Epithelial cell of umbilical artery (primary cell): ENCODE measurements around the gene DDX28. TPM values are rescaled to one million over a fixed set of nuclear protein-coding genes. Genes with fewer than 3 reads are reported as not detected.

ENCODE experiments used
- total RNA-seq: library from RNA; depleted of rRNA; stranded (reverse); fragments of >200 nt; gene quantifications from 2 replicates; pipeline ENCODE4 v1.2.3, GENCODE V29; 2014

Gene DDX28
- 14.4 and 20.5 TPM in 2 replicates for total RNA-seq

GRCh38 chr16:68022728-68023537 lies at the start of gene DDX28, which contains the start of gene DUS2:
TSS of gene DDX28 (minus strand) at chr16:68023232. CDS start at chr16:68023202, 30 bp downstream.
TSS of gene DUS2 (plus strand) at chr16:68023284. CDS start at chr16:68038024, 14,740 bp downstream.

GRCh38 chr16:68015681-68016080 lies 7.4 kb downstream of the DDX28 start, which contains the start of gene DPEP2NB:
TSS of gene DPEP2NB (minus strand) at chr16:68015911. CDS start at chr16:68015770, 141 bp downstream.

GRCh38 chr16:67998779-67999688 lies 24.0 kb downstream of the DDX28 start, which contains the start of gene DPEP2:
TSS of gene DPEP2 (minus strand) at chr16:67999484. CDS start at chr16:67993212, 6,272 bp downstream.

GRCh38 chr16:67979955-67980678 lies 42.9 kb downstream of the DDX28 start, which contains the start of gene DPEP3:
TSS of gene DPEP3 (minus strand) at chr16:67980499. CDS start at chr16:67980380, 119 bp downstream.

Other genes with a start within 250 kb of the DDX28 start
- gene RANBP10, start 216.7 kb downstream of the DDX28 start, total RNA-seq: 3.6 TPM in 2 replicates
- 0.32 TPM in 1 of 2 replicates, not detected in the other for gene TSNAXIP1, start 216.3 kb downstream of the DDX28 start, total RNA-seq
- gene THAP11, start 180.9 kb downstream of the DDX28 start, total RNA-seq: 38.7 and 72.5 TPM in 2 replicates
- 67.0 and 256 TPM in 2 replicates for gene NUTF2, start 176.3 kb downstream of the DDX28 start, total RNA-seq
- gene CENPT, start 175.5 kb downstream of the DDX28 start, total RNA-seq: 28.6 and 29.6 TPM in 2 replicates
- gene EDC4, start 150.2 kb downstream of the DDX28 start, total RNA-seq: 39.8 and 50.3 TPM in 2 replicates
- not detected in 2 replicates for gene NRN1L, start 138.3 kb downstream of the DDX28 start, total RNA-seq
- 10.7 and 19.1 TPM in 2 replicates for gene PSKH1, start 130.0 kb downstream of the DDX28 start, total RNA-seq
- gene CTRL, start 91.4 kb downstream of the DDX28 start, total RNA-seq: 0.32 and 0.61 TPM in 2 replicates
- gene PSMB10, start 86.4 kb downstream of the DDX28 start, total RNA-seq: 60.4 and 85.9 TPM in 2 replicates
- 1.3 and 2.6 TPM in 2 replicates for gene LCAT, start 79.1 kb downstream of the DDX28 start, total RNA-seq
- gene SLC12A4, start 54.6 kb downstream of the DDX28 start, total RNA-seq: 36.4 and 40.0 TPM in 2 replicates
- gene DPEP3, start 42.7 kb downstream of the DDX28 start, total RNA-seq: not detected in 2 replicates
- 1.1 TPM in 1 of 2 replicates, not detected in the other for gene DPEP2, start 23.7 kb downstream of the DDX28 start, total RNA-seq
- gene DPEP2NB, start 7.3 kb downstream of the DDX28 start, total RNA-seq: not detected in 2 replicates
- 23.4 and 27.5 TPM in 2 replicates for gene DUS2, start 52 bp upstream of the DDX28 start, total RNA-seq
- 7.8 and 10.3 TPM in 2 replicates for gene NFATC3, start 62.1 kb upstream of the DDX28 start, total RNA-seq
- gene ESRP2, start 212.9 kb upstream of the DDX28 start, total RNA-seq: 0.15 and 0.97 TPM in 2 replicates
- gene PLA2G15, start 222.1 kb upstream of the DDX28 start, total RNA-seq: 16.6 and 18.5 TPM in 2 replicates
- 24.4 and 27.2 TPM in 2 replicates for gene SLC7A6, start 241.3 kb upstream of the DDX28 start, total RNA-seq